Uterus (tissue), 2 donors: ENCODE measurements around the gene SHOX.
"Not testable (repeated sequence)": the region's sequence is repeated elsewhere in the genome, so short reads cannot be mapped to it uniquely, and the experiment has no call there.

Experiments used
- POLR2A ChIP-seq, 2 donors: fragments of 450-650 bp; IDR thresholded peaks; one replicate each; pipeline ENCODE4 v1.6.1; 2016; ENCODE audit warnings: antibody characterized with exemption in 2 of 2, mild to moderate bottlenecking in 1 of 2, moderate library complexity in 1 of 2
- TF ChIP-seq, protein P1 (sequence below), 4 experiments: fragments of 200-600 bp in 2 of 4; fragments of 450-650 bp in 2 of 4; sonication (generic) in 2 of 4; IDR thresholded peaks; one replicate each; pipeline ENCODE4 v1.5.1; 2016 to 2019; ENCODE audit warnings: antibody characterized with exemption in 4 of 4, mild to moderate bottlenecking in 2 of 4, moderate library complexity in 1 of 4

DNA sequence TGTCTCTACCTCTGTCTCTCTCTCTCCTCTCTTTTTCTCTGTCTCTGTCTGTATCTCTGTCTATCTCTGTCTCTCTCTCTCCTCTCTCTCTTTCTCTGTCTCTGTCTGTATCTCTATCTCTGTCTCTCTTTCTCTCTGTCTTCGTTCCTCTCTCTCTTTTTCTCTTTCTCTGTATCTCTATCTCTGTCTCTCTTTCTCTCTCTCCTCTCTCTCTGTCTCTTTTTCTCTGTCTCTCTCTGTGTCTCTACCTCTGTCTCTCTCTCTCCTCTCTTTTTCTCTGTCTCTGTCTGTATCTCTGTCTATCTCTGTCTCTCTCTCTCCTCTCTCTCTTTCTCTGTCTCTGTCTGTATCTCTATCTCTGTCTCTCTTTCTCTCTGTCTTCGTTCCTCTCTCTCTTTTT is 4.5 kb upstream of the SHOX start:
- TF ChIP-seq, protein P1, sequence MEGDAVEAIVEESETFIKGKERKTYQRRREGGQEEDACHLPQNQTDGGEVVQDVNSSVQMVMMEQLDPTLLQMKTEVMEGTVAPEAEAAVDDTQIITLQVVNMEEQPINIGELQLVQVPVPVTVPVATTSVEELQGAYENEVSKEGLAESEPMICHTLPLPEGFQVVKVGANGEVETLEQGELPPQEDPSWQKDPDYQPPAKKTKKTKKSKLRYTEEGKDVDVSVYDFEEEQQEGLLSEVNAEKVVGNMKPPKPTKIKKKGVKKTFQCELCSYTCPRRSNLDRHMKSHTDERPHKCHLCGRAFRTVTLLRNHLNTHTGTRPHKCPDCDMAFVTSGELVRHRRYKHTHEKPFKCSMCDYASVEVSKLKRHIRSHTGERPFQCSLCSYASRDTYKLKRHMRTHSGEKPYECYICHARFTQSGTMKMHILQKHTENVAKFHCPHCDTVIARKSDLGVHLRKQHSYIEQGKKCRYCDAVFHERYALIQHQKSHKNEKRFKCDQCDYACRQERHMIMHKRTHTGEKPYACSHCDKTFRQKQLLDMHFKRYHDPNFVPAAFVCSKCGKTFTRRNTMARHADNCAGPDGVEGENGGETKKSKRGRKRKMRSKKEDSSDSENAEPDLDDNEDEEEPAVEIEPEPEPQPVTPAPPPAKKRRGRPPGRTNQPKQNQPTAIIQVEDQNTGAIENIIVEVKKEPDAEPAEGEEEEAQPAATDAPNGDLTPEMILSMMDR (IDR thresholded peaks at IDR 0.05), result not testable (repeated sequence)
- not testable (repeated sequence) for TF ChIP-seq POLR2A (IDR thresholded peaks at IDR 0.05)
